ENCODE results near the gene IL1R2. TPM values are rescaled to one million over a fixed set of nuclear protein-coding genes. Genes with fewer than 3 reads are reported as not detected.

The IL1R2 gene
- total and polyA plus RNA-seq, 2 of the 13 experiments (the other 11 are each of a cell fraction or from before 2014, with no cell fraction given), result 3.6 to 7.3 TPM

DNA sequence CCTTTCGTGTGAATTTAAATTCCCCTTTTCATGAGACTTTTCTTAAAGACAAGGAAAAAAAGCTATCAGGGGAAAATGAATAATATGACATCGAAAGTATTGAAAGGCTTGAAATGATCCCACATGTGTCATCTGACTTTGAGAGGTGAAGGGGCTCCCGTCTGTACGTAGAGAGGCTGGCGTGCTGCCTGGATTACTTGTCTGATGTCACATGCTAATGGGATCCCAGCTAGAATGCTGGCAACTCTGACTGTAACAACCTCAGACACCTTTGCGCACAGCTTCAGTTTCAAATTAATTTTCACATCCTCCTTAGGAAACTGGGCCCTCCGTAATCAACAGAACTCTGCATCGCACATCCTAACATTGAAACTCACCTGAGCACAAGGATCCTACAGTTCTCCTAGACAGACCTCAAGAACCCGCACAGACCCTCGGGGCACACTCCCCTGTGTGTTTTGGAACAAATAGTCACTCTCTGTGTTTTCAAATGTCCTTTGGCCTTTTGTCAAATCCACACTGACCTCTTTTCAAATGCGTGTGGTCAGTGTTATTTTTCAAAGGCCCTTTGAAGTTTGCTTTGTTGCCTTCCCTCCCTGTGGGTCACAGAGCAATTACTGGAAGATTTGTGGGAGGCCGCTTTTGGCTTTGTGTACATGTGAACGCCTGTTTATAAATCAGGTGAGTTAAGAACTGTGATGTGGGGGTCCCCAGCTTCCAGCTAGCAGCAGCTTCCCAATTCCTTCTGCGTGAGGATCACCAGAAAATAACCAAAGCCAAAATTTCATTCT is 65.9 kb downstream of the IL1R2 start (continued):
- peak; percentile 100 for TF ChIP-seq TCF7 (IDR thresholded peaks at IDR 0.05; ENCODE audit: low read depth)
- TF ChIP-seq, protein P1, sequence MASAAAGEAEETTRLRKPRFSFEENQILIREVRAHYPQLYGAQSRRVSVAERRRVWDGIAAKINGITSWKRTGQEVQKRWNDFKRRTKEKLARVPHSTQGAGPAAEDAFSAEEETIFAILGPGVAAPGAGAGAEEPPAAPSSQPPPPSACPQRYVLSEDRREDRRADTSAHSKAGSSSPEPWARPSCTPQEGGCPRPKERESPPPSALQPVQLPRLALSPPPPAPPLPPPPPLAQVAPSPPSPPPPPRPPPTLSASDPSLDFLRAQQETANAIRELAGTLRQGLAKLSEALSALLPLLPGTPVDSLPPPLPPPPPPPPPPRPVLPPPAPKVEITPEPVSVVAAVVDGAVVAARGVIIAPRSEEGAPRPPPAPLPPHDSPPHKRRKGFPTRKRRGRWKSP (CRISPR knock-in tag; IDR thresholded peaks at IDR 0.05), result peak; percentile 82; the same call in 1 of the 2 replicates
- TF ChIP-seq ZFP41 (CRISPR knock-in tag; IDR thresholded peaks at IDR 0.05; ENCODE audit: borderline replicate concordance), result no peak; the same call in 1 of the 2 replicates
- peak; percentile 41; the same call in 1 of the 2 replicates for TF ChIP-seq RFX3 (CRISPR knock-in tag; IDR thresholded peaks at IDR 0.05)
- no peak for TF ChIP-seq ZNF550 (CRISPR knock-in tag; IDR thresholded peaks at IDR 0.05; ENCODE audit: borderline replicate concordance)
- TF ChIP-seq EHMT2 (IDR thresholded peaks at IDR 0.05; ENCODE audit: borderline replicate concordance, low read depth, low read length), result no peak; the same call in 1 of the 2 replicates
- TF ChIP-seq CHCHD3 (CRISPR knock-in tag; IDR thresholded peaks at IDR 0.05), result no peak
- TF ChIP-seq ZNF790 (CRISPR knock-in tag; IDR thresholded peaks at IDR 0.05; ENCODE audit: borderline replicate concordance), result peak; percentile 87; the same call in 1 of the 2 replicates
- TF ChIP-seq RCOR2 (CRISPR knock-in tag; IDR thresholded peaks at IDR 0.05), result peak; percentile 99
- peak; percentile 95 for TF ChIP-seq ZNF430 (CRISPR knock-in tag; IDR thresholded peaks at IDR 0.05)
- TF ChIP-seq ZNF33A (CRISPR knock-in tag; IDR thresholded peaks at IDR 0.05; ENCODE audit: borderline replicate concordance), result no peak
- no peak for TF ChIP-seq NCOA5 (CRISPR knock-in tag; IDR thresholded peaks at IDR 0.05)
- TF ChIP-seq, protein P2, sequence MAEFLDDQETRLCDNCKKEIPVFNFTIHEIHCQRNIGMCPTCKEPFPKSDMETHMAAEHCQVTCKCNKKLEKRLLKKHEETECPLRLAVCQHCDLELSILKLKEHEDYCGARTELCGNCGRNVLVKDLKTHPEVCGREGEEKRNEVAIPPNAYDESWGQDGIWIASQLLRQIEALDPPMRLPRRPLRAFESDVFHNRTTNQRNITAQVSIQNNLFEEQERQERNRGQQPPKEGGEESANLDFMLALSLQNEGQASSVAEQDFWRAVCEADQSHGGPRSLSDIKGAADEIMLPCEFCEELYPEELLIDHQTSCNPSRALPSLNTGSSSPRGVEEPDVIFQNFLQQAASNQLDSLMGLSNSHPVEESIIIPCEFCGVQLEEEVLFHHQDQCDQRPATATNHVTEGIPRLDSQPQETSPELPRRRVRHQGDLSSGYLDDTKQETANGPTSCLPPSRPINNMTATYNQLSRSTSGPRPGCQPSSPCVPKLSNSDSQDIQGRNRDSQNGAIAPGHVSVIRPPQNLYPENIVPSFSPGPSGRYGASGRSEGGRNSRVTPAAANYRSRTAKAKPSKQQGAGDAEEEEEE (CRISPR knock-in tag; IDR thresholded peaks at IDR 0.05; ENCODE audit: borderline replicate concordance), result no peak; the same call in 1 of the 2 replicates
- TF ChIP-seq TP53 (CRISPR knock-in tag; conservative IDR thresholded peaks at IDR 0.05), result no peak; the same call in 1 of the 2 replicates
- TF ChIP-seq NCOA1 (CRISPR knock-in tag; IDR thresholded peaks at IDR 0.05), result peak; percentile 74; the same call in 1 of the 2 replicates
- TF ChIP-seq JUNB (CRISPR knock-in tag; IDR thresholded peaks at IDR 0.05; ENCODE audit: borderline replicate concordance), result no peak
- no peak for TF ChIP-seq POLR2A (IDR thresholded peaks at IDR 0.05; ENCODE audit: insufficient read depth in 1 of 2, low read depth in 2 of 2, low read length in 2 of 2)
- peak; percentile 87; the same call in 1 of the 2 replicates for TF ChIP-seq ETV5 (CRISPR knock-in tag; IDR thresholded peaks at IDR 0.05; ENCODE audit: borderline replicate concordance)
- peak; percentile 99 for TF ChIP-seq FOXO1 (CRISPR knock-in tag; IDR thresholded peaks at IDR 0.05)
- TF ChIP-seq, protein P3, sequence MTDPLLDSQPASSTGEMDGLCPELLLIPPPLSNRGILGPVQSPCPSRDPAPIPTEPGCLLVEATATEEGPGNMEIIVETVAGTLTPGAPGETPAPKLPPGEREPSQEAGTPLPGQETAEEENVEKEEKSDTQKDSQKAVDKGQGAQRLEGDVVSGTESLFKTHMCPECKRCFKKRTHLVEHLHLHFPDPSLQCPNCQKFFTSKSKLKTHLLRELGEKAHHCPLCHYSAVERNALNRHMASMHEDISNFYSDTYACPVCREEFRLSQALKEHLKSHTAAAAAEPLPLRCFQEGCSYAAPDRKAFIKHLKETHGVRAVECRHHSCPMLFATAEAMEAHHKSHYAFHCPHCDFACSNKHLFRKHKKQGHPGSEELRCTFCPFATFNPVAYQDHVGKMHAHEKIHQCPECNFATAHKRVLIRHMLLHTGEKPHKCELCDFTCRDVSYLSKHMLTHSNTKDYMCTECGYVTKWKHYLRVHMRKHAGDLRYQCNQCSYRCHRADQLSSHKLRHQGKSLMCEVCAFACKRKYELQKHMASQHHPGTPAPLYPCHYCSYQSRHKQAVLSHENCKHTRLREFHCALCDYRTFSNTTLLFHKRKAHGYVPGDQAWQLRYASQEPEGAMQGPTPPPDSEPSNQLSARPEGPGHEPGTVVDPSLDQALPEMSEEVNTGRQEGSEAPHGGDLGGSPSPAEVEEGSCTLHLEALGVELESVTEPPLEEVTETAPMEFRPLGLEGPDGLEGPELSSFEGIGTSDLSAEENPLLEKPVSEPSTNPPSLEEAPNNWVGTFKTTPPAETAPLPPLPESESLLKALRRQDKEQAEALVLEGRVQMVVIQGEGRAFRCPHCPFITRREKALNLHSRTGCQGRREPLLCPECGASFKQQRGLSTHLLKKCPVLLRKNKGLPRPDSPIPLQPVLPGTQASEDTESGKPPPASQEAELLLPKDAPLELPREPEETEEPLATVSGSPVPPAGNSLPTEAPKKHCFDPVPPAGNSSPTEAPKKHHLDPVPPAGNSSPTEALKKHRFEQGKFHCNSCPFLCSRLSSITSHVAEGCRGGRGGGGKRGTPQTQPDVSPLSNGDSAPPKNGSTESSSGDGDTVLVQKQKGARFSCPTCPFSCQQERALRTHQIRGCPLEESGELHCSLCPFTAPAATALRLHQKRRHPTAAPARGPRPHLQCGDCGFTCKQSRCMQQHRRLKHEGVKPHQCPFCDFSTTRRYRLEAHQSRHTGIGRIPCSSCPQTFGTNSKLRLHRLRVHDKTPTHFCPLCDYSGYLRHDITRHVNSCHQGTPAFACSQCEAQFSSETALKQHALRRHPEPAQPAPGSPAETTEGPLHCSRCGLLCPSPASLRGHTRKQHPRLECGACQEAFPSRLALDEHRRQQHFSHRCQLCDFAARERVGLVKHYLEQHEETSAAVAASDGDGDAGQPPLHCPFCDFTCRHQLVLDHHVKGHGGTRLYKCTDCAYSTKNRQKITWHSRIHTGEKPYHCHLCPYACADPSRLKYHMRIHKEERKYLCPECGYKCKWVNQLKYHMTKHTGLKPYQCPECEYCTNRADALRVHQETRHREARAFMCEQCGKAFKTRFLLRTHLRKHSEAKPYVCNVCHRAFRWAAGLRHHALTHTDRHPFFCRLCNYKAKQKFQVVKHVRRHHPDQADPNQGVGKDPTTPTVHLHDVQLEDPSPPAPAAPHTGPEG (CRISPR knock-in tag; IDR thresholded peaks at IDR 0.05), result no peak
- TF ChIP-seq TAF1 (CRISPR knock-in tag; IDR thresholded peaks at IDR 0.05), result peak; percentile 48; the same call in 1 of the 2 replicates
- TF ChIP-seq ZNF549 (CRISPR knock-in tag; IDR thresholded peaks at IDR 0.05), result no peak
